MM.1S (cell line): Measurements from ENCODE around the gene HEXIM2.

Experiments
- CTCF ChIP-seq: fragments of 300-600 bp; sonication (generic); IDR thresholded peaks from 2 replicates; pipeline ENCODE4 v1.5.1; 2016; ENCODE audit warnings: antibody characterized with exemption, low read length, mixed read lengths
- EZH2 ChIP-seq: fragments of 300-600 bp; sonication (generic); optimal IDR thresholded peaks from 2 replicates; pipeline ENCODE3; 2017; ENCODE audit warnings: low read depth, mild to moderate bottlenecking, antibody characterized with exemption, low read length, mixed read lengths

- TF ChIP-seq CTCF (no peak), EZH2 (no peak)
Measured at GRCh38 chr17:45130681-45131615, 30.7 kb upstream of the HEXIM2 start.
